Ovary (tissue), 3 donors: ENCODE results near the gene HYCC2.

Source experiments
- POLR2A ChIP-seq: fragments of 450-650 bp; IDR thresholded peaks from one replicate; pipeline ENCODE4 v1.6.1; 2017; ENCODE audit warnings: antibody characterized with exemption, mild to moderate bottlenecking, moderate library complexity
- TF ChIP-seq, protein P1 (sequence below), 3 donors: fragments of 450-650 bp in 2 of 3; fragments of 200-600 bp in 1 of 3; IDR thresholded peaks; one replicate each; pipeline versions ENCODE4 v1.5.1 to v1.8.0; 2016 to 2022; ENCODE audit warnings: antibody characterized with exemption in 3 of 3, mild to moderate bottlenecking in 1 of 3
- donor health status: DM: no; HTN: no; CAD: no.

DNA sequence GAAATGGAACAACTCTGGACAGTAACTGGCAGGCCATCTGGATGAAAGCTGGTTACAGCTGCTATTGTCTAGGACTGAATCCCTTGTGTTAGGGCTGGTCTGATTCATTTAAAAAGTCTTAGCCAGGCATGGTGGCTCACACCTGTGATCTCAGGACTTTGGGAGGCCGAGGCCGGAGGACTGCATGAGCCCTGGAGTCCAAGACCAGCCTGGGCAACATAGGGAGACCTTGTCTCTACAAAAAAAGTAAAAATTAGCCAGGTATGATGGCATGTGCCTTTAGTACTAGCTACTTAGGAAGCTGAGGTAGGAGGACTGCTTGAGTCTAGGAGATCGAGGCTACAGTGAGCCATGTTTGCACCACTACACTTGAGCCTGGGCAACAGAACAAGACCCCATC, 29.0 kb upstream of the HYCC2 start:
- TF ChIP-seq POLR2A: no peak
- TF ChIP-seq, protein P1, sequence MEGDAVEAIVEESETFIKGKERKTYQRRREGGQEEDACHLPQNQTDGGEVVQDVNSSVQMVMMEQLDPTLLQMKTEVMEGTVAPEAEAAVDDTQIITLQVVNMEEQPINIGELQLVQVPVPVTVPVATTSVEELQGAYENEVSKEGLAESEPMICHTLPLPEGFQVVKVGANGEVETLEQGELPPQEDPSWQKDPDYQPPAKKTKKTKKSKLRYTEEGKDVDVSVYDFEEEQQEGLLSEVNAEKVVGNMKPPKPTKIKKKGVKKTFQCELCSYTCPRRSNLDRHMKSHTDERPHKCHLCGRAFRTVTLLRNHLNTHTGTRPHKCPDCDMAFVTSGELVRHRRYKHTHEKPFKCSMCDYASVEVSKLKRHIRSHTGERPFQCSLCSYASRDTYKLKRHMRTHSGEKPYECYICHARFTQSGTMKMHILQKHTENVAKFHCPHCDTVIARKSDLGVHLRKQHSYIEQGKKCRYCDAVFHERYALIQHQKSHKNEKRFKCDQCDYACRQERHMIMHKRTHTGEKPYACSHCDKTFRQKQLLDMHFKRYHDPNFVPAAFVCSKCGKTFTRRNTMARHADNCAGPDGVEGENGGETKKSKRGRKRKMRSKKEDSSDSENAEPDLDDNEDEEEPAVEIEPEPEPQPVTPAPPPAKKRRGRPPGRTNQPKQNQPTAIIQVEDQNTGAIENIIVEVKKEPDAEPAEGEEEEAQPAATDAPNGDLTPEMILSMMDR (IDR thresholded peaks at IDR 0.05): no peak
